HL-60 (cell line): ENCODE results near the gene SBF1.

Source experiments
- DNase-seq, 2 experiments: peaks; one replicate each; pipeline ENCODE4 v3.0.0-alpha.2; 2010 to 2020; ENCODE audit warnings: low read depth in 1 of 2, low spot score in 1 of 2
- H3K27ac ChIP-seq: fragments of 250-450 bp; sonication (Bioruptor Pico); replicated peaks from 2 replicates; pipeline ENCODE4 v1.5.1; 2020; ENCODE audit warnings: mild to moderate bottlenecking, moderate library complexity
- H3K27me3 ChIP-seq: fragments of 250-450 bp; sonication (Bioruptor Pico); 2 replicates; pipeline ENCODE4 v1.5.1; 2021; ENCODE audit warnings: mild to moderate bottlenecking, moderate library complexity; ENCODE audit not compliant: insufficient read depth, poor library complexity, severe bottlenecking
- H3K4me3 ChIP-seq: replicated peaks from 2 replicates; pipeline ENCODE4 v1.5.1; 2011; ENCODE audit warnings: mild to moderate bottlenecking, control low read depth, low read length; ENCODE audit not compliant: insufficient read depth
- GABPA ChIP-seq: IDR thresholded peaks from 2 replicates; pipeline ENCODE4 v1.6.1; 2012; ENCODE audit warnings: low read depth
- POLR2AphosphoS5 ChIP-seq: IDR thresholded peaks from 2 replicates; pipeline ENCODE4 v1.6.1; 2012; ENCODE audit warnings: low read depth
- SPI1 ChIP-seq: IDR thresholded peaks from 2 replicates; pipeline ENCODE4 v1.6.1; 2012; ENCODE audit warnings: low read depth, mild to moderate bottlenecking, borderline replicate concordance
- TF ChIP-seq, protein P1 (sequence below): IDR thresholded peaks from one replicate; pipeline ENCODE4 v1.5.1; 2011; ENCODE audit warnings: low read length, control low read depth, inconsistent platforms; ENCODE audit not compliant: insufficient read depth
- TF ChIP-seq, protein P2 (sequence below): IDR thresholded peaks from 2 replicates; pipeline ENCODE4 v1.6.1; 2012; ENCODE audit warnings: low read depth; ENCODE audit not compliant: insufficient replicate concordance

The SBF1 gene

GRCh38 chr22:50497093-50497492 lies 22.3 kb upstream of the SBF1 start:
- Histone ChIP-seq H3K27me3 (no peaks in the 10 kb centered on the region), H3K27ac (no peak overlapping the region), H3K4me3 (no peak overlapping the region)
- no peak for DNase-seq
- TF ChIP-seq, protein P1, sequence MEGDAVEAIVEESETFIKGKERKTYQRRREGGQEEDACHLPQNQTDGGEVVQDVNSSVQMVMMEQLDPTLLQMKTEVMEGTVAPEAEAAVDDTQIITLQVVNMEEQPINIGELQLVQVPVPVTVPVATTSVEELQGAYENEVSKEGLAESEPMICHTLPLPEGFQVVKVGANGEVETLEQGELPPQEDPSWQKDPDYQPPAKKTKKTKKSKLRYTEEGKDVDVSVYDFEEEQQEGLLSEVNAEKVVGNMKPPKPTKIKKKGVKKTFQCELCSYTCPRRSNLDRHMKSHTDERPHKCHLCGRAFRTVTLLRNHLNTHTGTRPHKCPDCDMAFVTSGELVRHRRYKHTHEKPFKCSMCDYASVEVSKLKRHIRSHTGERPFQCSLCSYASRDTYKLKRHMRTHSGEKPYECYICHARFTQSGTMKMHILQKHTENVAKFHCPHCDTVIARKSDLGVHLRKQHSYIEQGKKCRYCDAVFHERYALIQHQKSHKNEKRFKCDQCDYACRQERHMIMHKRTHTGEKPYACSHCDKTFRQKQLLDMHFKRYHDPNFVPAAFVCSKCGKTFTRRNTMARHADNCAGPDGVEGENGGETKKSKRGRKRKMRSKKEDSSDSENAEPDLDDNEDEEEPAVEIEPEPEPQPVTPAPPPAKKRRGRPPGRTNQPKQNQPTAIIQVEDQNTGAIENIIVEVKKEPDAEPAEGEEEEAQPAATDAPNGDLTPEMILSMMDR, result no peak
- no peak for TF ChIP-seq GABPA
- TF ChIP-seq, protein P2, sequence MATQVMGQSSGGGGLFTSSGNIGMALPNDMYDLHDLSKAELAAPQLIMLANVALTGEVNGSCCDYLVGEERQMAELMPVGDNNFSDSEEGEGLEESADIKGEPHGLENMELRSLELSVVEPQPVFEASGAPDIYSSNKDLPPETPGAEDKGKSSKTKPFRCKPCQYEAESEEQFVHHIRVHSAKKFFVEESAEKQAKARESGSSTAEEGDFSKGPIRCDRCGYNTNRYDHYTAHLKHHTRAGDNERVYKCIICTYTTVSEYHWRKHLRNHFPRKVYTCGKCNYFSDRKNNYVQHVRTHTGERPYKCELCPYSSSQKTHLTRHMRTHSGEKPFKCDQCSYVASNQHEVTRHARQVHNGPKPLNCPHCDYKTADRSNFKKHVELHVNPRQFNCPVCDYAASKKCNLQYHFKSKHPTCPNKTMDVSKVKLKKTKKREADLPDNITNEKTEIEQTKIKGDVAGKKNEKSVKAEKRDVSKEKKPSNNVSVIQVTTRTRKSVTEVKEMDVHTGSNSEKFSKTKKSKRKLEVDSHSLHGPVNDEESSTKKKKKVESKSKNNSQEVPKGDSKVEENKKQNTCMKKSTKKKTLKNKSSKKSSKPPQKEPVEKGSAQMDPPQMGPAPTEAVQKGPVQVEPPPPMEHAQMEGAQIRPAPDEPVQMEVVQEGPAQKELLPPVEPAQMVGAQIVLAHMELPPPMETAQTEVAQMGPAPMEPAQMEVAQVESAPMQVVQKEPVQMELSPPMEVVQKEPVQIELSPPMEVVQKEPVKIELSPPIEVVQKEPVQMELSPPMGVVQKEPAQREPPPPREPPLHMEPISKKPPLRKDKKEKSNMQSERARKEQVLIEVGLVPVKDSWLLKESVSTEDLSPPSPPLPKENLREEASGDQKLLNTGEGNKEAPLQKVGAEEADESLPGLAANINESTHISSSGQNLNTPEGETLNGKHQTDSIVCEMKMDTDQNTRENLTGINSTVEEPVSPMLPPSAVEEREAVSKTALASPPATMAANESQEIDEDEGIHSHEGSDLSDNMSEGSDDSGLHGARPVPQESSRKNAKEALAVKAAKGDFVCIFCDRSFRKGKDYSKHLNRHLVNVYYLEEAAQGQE, result no peak
- no peak for TF ChIP-seq SPI1
- TF ChIP-seq POLR2AphosphoS5, result no peak

- TF ChIP-seq, protein P1, result no peak
- peak; percentile 42; the same call in 1 of the 2 replicates for TF ChIP-seq SPI1
- H3K27ac ChIP-seq, result no peak overlapping the region
- H3K4me3 ChIP-seq, result no peak overlapping the region
- H3K27me3 ChIP-seq, result no peaks in the 10 kb centered on the region
- DNase-seq, result peak in 1 of 2 experiments; percentile 53
Measured at GRCh38 chr22:50490531-50491308, 15.9 kb upstream of the SBF1 start.

- no peak for DNase-seq
- no peak overlapping the region for H3K4me3 ChIP-seq
- H3K27ac ChIP-seq, result no peak overlapping the region
- TF ChIP-seq, protein P2, result no peak
- TF ChIP-seq, protein P1, result no peak
- TF ChIP-seq POLR2AphosphoS5, result no peak
- no peak for TF ChIP-seq GABPA
- no peak for TF ChIP-seq SPI1
- no peaks in the 10 kb centered on the region for H3K27me3 ChIP-seq
Measured at GRCh38 chr22:50489363-50490243, 14.8 kb upstream of the SBF1 start.
